T1000 (cell line): Measurements from ENCODE around the gene MPIG6B.
"Not testable (repeated sequence)": the region's sequence is repeated elsewhere in the genome, so short reads cannot be mapped to it uniquely, and the experiment has no call there.

ENCODE experiments used
- DNase-seq: peaks from one replicate; lab custom pipeline; 2025; ENCODE audit warnings: mixed read lengths; lab: John Stamatoyannopoulos, UW

Gene MPIG6B

GRCh38 chr6:31700740-31701401, 22.3 kb upstream of the MPIG6B start:
- no peak for DNase-seq

GRCh38 chr6:31701666-31702404, 21.3 kb upstream of the MPIG6B start:
- no peak for DNase-seq

GRCh38 chr6:31702405-31702818, 20.8 kb upstream of the MPIG6B start:
- no peak for DNase-seq

GRCh38 chr6:31702819-31703716, 20.1 kb upstream of the MPIG6B start, which contains the start of gene ABHD16A:
Gene ABHD16A, minus strand, starts transcription at chr6:31703324. Its CDS starts 43 bp downstream, at chr6:31703281.
- DNase-seq = peak; percentile 94

- DNase-seq = no peak
These were observed 17.2 kb upstream of the MPIG6B start for GRCh38 chr6:31705931-31706330.

GRCh38 chr6:31706599-31706998, 16.6 kb upstream of the MPIG6B start, which contains the start of gene LY6G6F:
Gene LY6G6F, plus strand, starts transcription at chr6:31706866. Its CDS starts 41 bp downstream, at chr6:31706907.
- no peak for DNase-seq

GRCh38 chr6:31707701-31708100, 15.5 kb upstream of the MPIG6B start:
- DNase-seq = no peak

GRCh38 chr6:31708224-31708623, 14.9 kb upstream of the MPIG6B start:
- no peak for DNase-seq

- DNase-seq = not testable (repeated sequence)
These were observed 14.0 kb upstream of the MPIG6B start for GRCh38 chr6:31709157-31709556.

- DNase-seq = no peak
These were observed 12.5 kb upstream of the MPIG6B start for GRCh38 chr6:31710523-31711219.

- DNase-seq = no peak
These were observed 11.9 kb upstream of the MPIG6B start for GRCh38 chr6:31711233-31711632.

GRCh38 chr6:31712296-31712695, 10.9 kb upstream of the MPIG6B start:
- DNase-seq = no peak

- DNase-seq = no peak
These were observed 9.7 kb upstream of the MPIG6B start for GRCh38 chr6:31713465-31713864.

- no peak for DNase-seq
These were observed 9.0 kb upstream of the MPIG6B start for GRCh38 chr6:31713991-31714684.

GRCh38 chr6:31715022-31715958, 7.9 kb upstream of the MPIG6B start, which contains the start of gene LY6G6D:
Gene LY6G6D, plus strand, starts transcription at chr6:31715348. Its CDS starts 8 bp downstream, at chr6:31715356.
- no peak for DNase-seq

GRCh38 chr6:31717499-31718222, 5.5 kb upstream of the MPIG6B start:
- DNase-seq = no peak

GRCh38 chr6:31718265-31718664, 4.9 kb upstream of the MPIG6B start:
- DNase-seq = no peak

- no peak for DNase-seq
These were observed 4.2 kb upstream of the MPIG6B start for GRCh38 chr6:31719001-31719400.

GRCh38 chr6:31720196-31720770, 2.9 kb upstream of the MPIG6B start:
- DNase-seq = no peak
